ENCODE measurements around the gene SLAMF7.

GRCh38 chr1:160763993-160764392 is 24.9 kb downstream of the SLAMF7 start:
- TF ChIP-seq CTCF (conservative IDR thresholded peaks at IDR 0.05 in 1 of 2, IDR thresholded peaks at IDR 0.05 in 1 of 2; ENCODE audit: extremely low read depth in 1 of 2, insufficient read depth in 1 of 2, low read depth in 1 of 2, low read length in 2 of 2) (no peak), EZH2 (IDR thresholded peaks at IDR 0.05; ENCODE audit: borderline replicate concordance, low read length) (no peak)
